Measurements from ENCODE around the gene TRAK1.

Gene TRAK1

GRCh38 chr3:42189736-42190135 is 98.6 kb downstream of the TRAK1 start:
- Histone ChIP-seq H3K4me2 (ENCODE audit: low read length) (no peak overlapping the region), H2AFZ (ENCODE audit: low read depth, low read length) (no peak overlapping the region), H3K36me3 (replicated peaks; ENCODE audit: low read depth, low read length) (peaks cover 65% of the 10 kb centered on the region), H4K20me1 (ENCODE audit: insufficient read depth, low read length) (peaks cover 89% of the 10 kb centered on the region), H3K27me3 (ENCODE audit: low read depth, low read length) (no peaks in the 10 kb centered on the region), H3K9me3 (ENCODE audit: insufficient read depth, low read length) (no peaks in the 10 kb centered on the region), H3K4me1 (ENCODE audit: low read length) (peaks cover 40% of the 10 kb centered on the region), H3K27ac (ENCODE audit: low read length) (no peak overlapping the region), H3K9ac (ENCODE audit: low read length) (no peak overlapping the region), H3K79me2 (ENCODE audit: low read length) (peaks cover 9% of the 10 kb centered on the region; the same call in 1 of the 2 replicates), H3K4me3 (ENCODE audit: low read length) (no peak overlapping the region)
- TF ChIP-seq EZH2phosphoT487 (IDR thresholded peaks at IDR 0.05; ENCODE audit: low read depth) = no peak
- TF ChIP-seq CTCF (IDR thresholded peaks at IDR 0.05; ENCODE audit: low read depth, low read length) = no peak

DNA sequence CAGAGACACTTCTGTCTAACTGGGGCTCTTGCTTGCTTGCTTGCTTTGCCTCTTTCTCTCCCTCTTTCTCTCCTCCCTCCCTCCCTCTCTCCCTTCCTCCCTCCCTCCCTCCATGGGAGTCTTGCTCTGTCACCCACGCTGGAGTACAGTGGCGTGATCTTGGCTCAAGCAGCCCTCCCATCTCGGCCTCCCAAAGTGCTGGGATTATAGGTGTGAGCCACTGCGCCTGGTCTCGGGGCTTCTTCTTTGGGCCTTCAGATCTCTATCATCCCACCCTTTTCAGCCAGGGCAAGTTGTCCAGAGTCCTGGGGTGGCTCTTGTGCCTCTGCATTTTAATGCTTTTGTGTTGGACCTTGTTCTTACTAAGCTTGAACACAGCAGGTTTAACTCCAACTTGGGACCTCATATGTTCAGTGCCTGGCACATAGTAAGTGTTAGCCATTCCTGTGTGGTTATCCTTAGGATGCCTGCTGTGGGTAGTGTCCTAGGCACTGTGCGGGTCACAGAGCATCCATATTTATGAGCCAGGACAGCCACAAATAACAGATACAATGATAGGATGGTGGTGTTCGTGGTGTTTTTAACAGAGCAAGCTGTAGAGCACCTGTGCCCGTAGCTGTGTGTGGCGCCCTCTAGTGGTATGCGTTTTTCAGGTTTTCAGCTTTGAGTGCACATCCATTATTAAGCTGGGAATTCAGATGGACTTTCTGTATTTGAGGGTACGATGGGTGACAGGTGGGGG is 99.7 kb downstream of the TRAK1 start:
- peak overlapping the region; percentile 27; the same call in 1 of the 2 replicates for H3K27ac ChIP-seq (ENCODE audit: low read length)
- no peak overlapping the region for H3K9ac ChIP-seq (ENCODE audit: low read length)

DNA sequence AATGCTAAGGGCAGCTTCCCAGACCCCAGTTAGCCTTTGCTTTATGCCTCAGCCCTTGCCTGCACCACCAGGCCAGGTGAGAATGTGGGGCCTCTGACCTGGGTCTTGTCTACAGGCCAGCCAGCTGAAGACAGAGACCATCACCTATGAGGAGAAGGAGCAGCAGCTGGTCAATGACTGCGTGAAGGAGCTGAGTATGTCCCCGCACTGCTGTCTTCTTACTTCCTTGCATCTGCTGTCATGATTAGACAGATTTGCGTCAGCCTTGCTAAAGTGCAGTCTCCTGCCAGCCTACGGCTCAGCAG is 100.2 kb downstream of the TRAK1 start:
- Histone ChIP-seq H2AFZ (ENCODE audit: low read depth, low read length) (no peak overlapping the region), H3K4me1 (ENCODE audit: low read length) (peaks cover 56% of the 10 kb centered on the region), H3K36me3 (replicated peaks; ENCODE audit: low read depth, low read length) (peaks cover 73% of the 10 kb centered on the region), H3K4me3 (ENCODE audit: low read length) (no peak overlapping the region), H4K20me1 (ENCODE audit: insufficient read depth, low read length) (peaks cover 97% of the 10 kb centered on the region), H3K79me2 (ENCODE audit: low read length) (peaks cover 14% of the 10 kb centered on the region; the same call in 1 of the 2 replicates), H3K27me3 (ENCODE audit: low read depth, low read length) (no peaks in the 10 kb centered on the region), H3K4me2 (ENCODE audit: low read length) (peak overlapping the region; percentile 13; the same call in 1 of the 2 replicates), H3K9ac (ENCODE audit: low read length) (no peak overlapping the region), H3K9me3 (ENCODE audit: insufficient read depth, low read length) (no peaks in the 10 kb centered on the region), H3K27ac (ENCODE audit: low read length) (peak overlapping the region; percentile 27; the same call in 1 of the 2 replicates)
- TF ChIP-seq CTCF (IDR thresholded peaks at IDR 0.05; ENCODE audit: low read depth, low read length) = no peak
- no peak for TF ChIP-seq EZH2phosphoT487 (IDR thresholded peaks at IDR 0.05; ENCODE audit: low read depth)

More for the DNA sequence above, 99.7 kb downstream of the TRAK1 start:
- no peak overlapping the region; the same call in 1 of the 2 replicates for H3K4me2 ChIP-seq (ENCODE audit: low read length)
- H3K4me3 ChIP-seq (ENCODE audit: low read length) = no peak overlapping the region
- TF ChIP-seq EZH2phosphoT487 (IDR thresholded peaks at IDR 0.05; ENCODE audit: low read depth) (no peak), CTCF (IDR thresholded peaks at IDR 0.05; ENCODE audit: low read depth, low read length) (peak; percentile 98)
- peaks cover 14% of the 10 kb centered on the region; the same call in 1 of the 2 replicates for H3K79me2 ChIP-seq (ENCODE audit: low read length)
- H3K27me3 ChIP-seq (ENCODE audit: low read depth, low read length) = no peaks in the 10 kb centered on the region
- H3K9me3 ChIP-seq (ENCODE audit: insufficient read depth, low read length) = no peaks in the 10 kb centered on the region
- H3K4me1 ChIP-seq (ENCODE audit: low read length) = peaks cover 51% of the 10 kb centered on the region
- H3K36me3 ChIP-seq (replicated peaks; ENCODE audit: low read depth, low read length) = peaks cover 70% of the 10 kb centered on the region
- peaks cover 94% of the 10 kb centered on the region for H4K20me1 ChIP-seq (ENCODE audit: insufficient read depth, low read length)
- no peak overlapping the region for H2AFZ ChIP-seq (ENCODE audit: low read depth, low read length)

DNA sequence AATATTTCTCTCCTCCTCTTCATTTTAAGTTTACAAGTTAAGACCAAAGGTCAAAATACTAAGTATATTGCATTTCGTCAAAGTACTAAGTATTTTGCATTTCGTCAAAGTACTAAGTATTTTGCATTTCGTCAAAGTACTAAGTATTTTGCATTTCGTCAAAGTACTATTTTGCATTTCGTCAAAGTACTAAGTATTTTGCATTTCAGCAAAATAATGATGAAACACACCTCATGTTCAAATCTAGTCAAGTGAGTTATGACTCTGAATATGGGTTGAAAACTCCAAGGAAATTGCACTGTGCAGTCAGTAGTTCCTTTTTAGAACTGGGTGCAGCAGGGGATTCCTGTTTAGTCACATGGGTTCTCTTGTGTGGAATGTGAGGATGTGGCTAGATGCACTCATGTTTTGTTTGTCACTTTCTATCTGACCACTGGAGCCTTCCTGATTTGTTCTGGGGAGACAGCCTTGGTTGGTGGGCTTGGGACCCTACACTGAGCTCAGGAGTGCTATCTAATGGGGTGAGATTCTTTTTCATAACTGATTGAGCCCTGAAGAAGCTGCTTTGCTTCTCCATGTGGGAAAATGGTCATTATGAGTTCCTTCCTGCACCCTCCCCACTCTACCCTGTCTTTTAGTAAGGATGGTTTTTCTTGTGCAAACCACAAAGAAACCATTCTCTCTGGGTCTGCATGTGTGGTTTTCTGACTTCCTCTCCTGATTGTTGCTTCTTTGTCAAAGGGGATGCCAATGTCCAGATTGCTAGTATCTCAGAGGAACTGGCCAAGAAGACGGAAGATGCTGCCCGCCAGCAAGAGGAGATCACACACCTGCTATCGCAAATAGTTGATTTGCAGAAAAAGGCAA is 101.4 kb downstream of the TRAK1 start:
- H3K4me2 ChIP-seq (ENCODE audit: low read length) = peak overlapping the region; percentile 56
- peaks cover 73% of the 10 kb centered on the region for H3K36me3 ChIP-seq (replicated peaks; ENCODE audit: low read depth, low read length)
- peaks cover 95% of the 10 kb centered on the region for H4K20me1 ChIP-seq (ENCODE audit: insufficient read depth, low read length)
- no peaks in the 10 kb centered on the region for H3K27me3 ChIP-seq (ENCODE audit: low read depth, low read length)
- no peaks in the 10 kb centered on the region for H3K9me3 ChIP-seq (ENCODE audit: insufficient read depth, low read length)
- no peak for TF ChIP-seq EZH2phosphoT487 (IDR thresholded peaks at IDR 0.05; ENCODE audit: low read depth)
- TF ChIP-seq CTCF (IDR thresholded peaks at IDR 0.05; ENCODE audit: low read depth, low read length) = no peak
- H3K79me2 ChIP-seq (ENCODE audit: low read length) = peaks cover 14% of the 10 kb centered on the region; the same call in 1 of the 2 replicates
- peaks cover 57% of the 10 kb centered on the region for H3K4me1 ChIP-seq (ENCODE audit: low read length)
- no peak overlapping the region for H3K9ac ChIP-seq (ENCODE audit: low read length)
- H2AFZ ChIP-seq (ENCODE audit: low read depth, low read length) = no peak overlapping the region
- H3K4me3 ChIP-seq (ENCODE audit: low read length) = no peak overlapping the region
- H3K27ac ChIP-seq (ENCODE audit: low read length) = peak overlapping the region; percentile 39; the same call in 1 of the 2 replicates

Data from OCI-LY3 (cell line).